HepG2 (cell line): ENCODE data around the gene TBC1D1. TPM values are rescaled to one million over a fixed set of nuclear protein-coding genes. Genes with fewer than 3 reads are reported as not detected.
"Not testable (repeated sequence)": the region's sequence is repeated elsewhere in the genome, so short reads cannot be mapped to it uniquely, and the experiment has no call there.

Experiments used
- ATAC-seq: fragments of 200-7000 bp; cut with Tn5 transposase; 3 replicates; pipeline ENCODE4 v1.9.1; 2020; ENCODE audit warnings: mild to moderate bottlenecking, moderate library complexity
- BruUV-seq: library from RNA; stranded (reverse); fragments of 400-500 nt; replicated peaks from 2 replicates; lab custom pipeline; 2021; lab: Mats Ljungman, UMichigan
- CTCF ChIA-PET: fragments of 300-600 bp; formaldehyde crosslinking; extraction: SDS; loops from one replicate; lab custom pipeline; 2021; ENCODE audit warnings: low total read pairs, inconsistent platforms, low intra/inter-chr PET ratio; lab: Yijun Ruan, JAX
- POLR2A ChIA-PET: fragments of 350-600 bp; sonication (Branson Sonifier 250); formaldehyde crosslinking; loops from one replicate; lab custom pipeline; 2020; ENCODE audit warnings: antibody characterized with exemption, inconsistent platforms; lab: Yijun Ruan, JAX
- DNase-seq: peaks from one replicate; pipeline ENCODE4 v3.0.0-alpha.2; 2015; ENCODE audit warnings: low spot score
- FAIRE-seq: peaks from 3 replicates; lab custom pipeline; 2011; peaks lifted over from hg19 to GRCh38; lab: Jason Lieb, UNC
- H2AFZ ChIP-seq: one replicate; pipeline ENCODE4 v1.6.1; 2011; ENCODE audit warnings: low read length, inconsistent platforms
- H3K27ac ChIP-seq: fragments of 300-600 bp; 3 replicates; pipeline ENCODE4 v1.8.0; 2011; ENCODE audit warnings: mixed run types, mild to moderate bottlenecking, mixed read lengths, low read length, inconsistent platforms; ENCODE audit not compliant: insufficient read depth; ENCODE audit errors: extremely low read length
- H3K27me3 ChIP-seq, 2 experiments: fragments of 200-600 bp in 1 of 2; 2 replicates in 1 of 2; 3 replicates in 1 of 2; pipeline versions ENCODE4 v1.6.0 to v1.8.0; 2011; ENCODE audit warnings: low read length in 2 of 2, mild to moderate bottlenecking in 2 of 2, moderate library complexity in 2 of 2, inconsistent platforms in 1 of 2; ENCODE audit not compliant: insufficient read depth in 2 of 2, control insufficient read depth in 1 of 2
- H3K36me3 ChIP-seq, 2 experiments: fragments of 200-600 bp in 1 of 2; replicated peaks in 1 of 2; 2 replicates in 1 of 2; 3 replicates in 1 of 2; pipeline versions ENCODE4 v1.5.1 to v1.8.0; 2011; ENCODE audit warnings: low read length in 2 of 2, inconsistent platforms in 1 of 2; ENCODE audit not compliant: insufficient read depth in 2 of 2, control insufficient read depth in 1 of 2
- H3K4me1 ChIP-seq: 2 replicates; pipeline ENCODE4 v1.5.1; 2012; ENCODE audit warnings: low read length, inconsistent platforms; ENCODE audit not compliant: insufficient read depth
- H3K4me2 ChIP-seq: 2 replicates; pipeline ENCODE4 v1.6.0; 2011; ENCODE audit warnings: low read depth, low read length, inconsistent platforms
- H3K4me3 ChIP-seq, 3 experiments: fragments of 200-600 bp in 1 of 3; sonication (generic), shearing (Covaris generic) in 1 of 3; replicated peaks in 1 of 3; 2 replicates each; pipeline ENCODE4 v1.5.1; 2011 to 2016; ENCODE audit warnings: low read length in 3 of 3, inconsistent platforms in 2 of 3, low read depth in 2 of 3, mild to moderate bottlenecking in 2 of 3, control low read depth in 1 of 3, mixed read lengths in 1 of 3; ENCODE audit not compliant: insufficient read depth in 1 of 3
- H3K79me2 ChIP-seq: one replicate; pipeline ENCODE4 v1.6.1; 2011; ENCODE audit warnings: low read length, inconsistent platforms; ENCODE audit not compliant: insufficient read depth
- H3K9ac ChIP-seq: 2 replicates; pipeline ENCODE4 v1.6.0; 2011; ENCODE audit warnings: mild to moderate bottlenecking, low read depth, low read length, inconsistent platforms; ENCODE audit not compliant: insufficient read depth
- H3K9me3 ChIP-seq: 2 replicates; pipeline ENCODE4 v1.5.1; 2012; ENCODE audit warnings: mild to moderate bottlenecking, low read length
- H4K20me1 ChIP-seq: 2 replicates; pipeline ENCODE4 v1.6.0; 2011; ENCODE audit warnings: inconsistent platforms, mild to moderate bottlenecking, low read length, moderate library complexity; ENCODE audit not compliant: insufficient read depth
- NFRKB ChIP-seq: fragments of 450-650 bp; IDR thresholded peaks from 2 replicates; pipeline ENCODE4 v1.6.1; 2017
- NR1H2 ChIP-seq: sonication (generic); formaldehyde crosslinking; IDR thresholded peaks from 2 replicates; pipeline ENCODE4 v1.8.1; 2022; ENCODE audit warnings: low read depth, missing genetic modification reagents, borderline replicate concordance
- ZBTB1 ChIP-seq: sonication (generic); formaldehyde crosslinking; IDR thresholded peaks from 2 replicates; pipeline ENCODE4 v1.4.0; 2020; ENCODE audit warnings: missing genetic modification reagents, borderline replicate concordance
- ZNF383 ChIP-seq: sonication (generic); formaldehyde crosslinking; IDR thresholded peaks from 2 replicates; pipeline ENCODE4 v1.4.0; 2020; ENCODE audit warnings: missing genetic modification reagents, mild to moderate bottlenecking, borderline replicate concordance
- WGBS: methylation state at CpG from one replicate; pipeline ENCODE4 v1.1.6; 2017; ENCODE audit warnings: low lambda C conversion rate; 5-methylcytosine and 5-hydroxymethylcytosine counted together
- in situ Hi-C: cut with HindIII; loops from 2 replicates; pipeline ENCODE4 v1.10.0; 2017; ENCODE audit warnings: low pct_unique_long_range_greater_than_20kb; ENCODE audit not compliant: extremely low pct_ligation_motif_present
- intact Hi-C: fragments of 100-400 bp; cut with micrococcal nuclease; formaldehyde crosslinking; loops from one replicate; pipeline ENCODE4 v1.10.0; 2022; ENCODE audit not compliant: unreplicated experiment
- polyA plus RNA-seq, 8 experiments: library from polyadenylated mRNA; depleted of rRNA in 3 of 8; stranded (reverse) in 7 of 8; unstranded in 1 of 8; fragments of >200 nt; fragmentation: Illumina TruSeq in 4 of 8; extraction: Trizol in 4 of 8; gene quantifications; 2 replicates each; pipeline versions ENCODE4 v1.2.1 to v1.2.3, GENCODE V29; 2011 to 2016; ENCODE audit warnings: low read depth in 4 of 8, missing spikeins in 1 of 8, mixed read lengths in 1 of 8; ENCODE audit not compliant: insufficient read depth in 1 of 8
- total RNA-seq, 5 experiments: library from RNA; depleted of rRNA; stranded (reverse); fragments of >200 nt; fragmentation: Illumina TruSeq; extraction: Trizol; gene quantifications; 2 replicates each; pipeline ENCODE4 v1.2.3, GENCODE V29; 2016; ENCODE audit warnings: low read depth in 1 of 5
- TF ChIP-seq, protein P1 (sequence below): sonication (generic); formaldehyde crosslinking; IDR thresholded peaks from 2 replicates; pipeline ENCODE4 v1.4.0; 2020; ENCODE audit warnings: missing genetic modification reagents

The TBC1D1 gene
- total and polyA plus RNA-seq, 2 of the 13 experiments (the other 11 are each of a cell fraction or from before 2014, with no cell fraction given) = 37.3 to 62.8 TPM

DNA sequence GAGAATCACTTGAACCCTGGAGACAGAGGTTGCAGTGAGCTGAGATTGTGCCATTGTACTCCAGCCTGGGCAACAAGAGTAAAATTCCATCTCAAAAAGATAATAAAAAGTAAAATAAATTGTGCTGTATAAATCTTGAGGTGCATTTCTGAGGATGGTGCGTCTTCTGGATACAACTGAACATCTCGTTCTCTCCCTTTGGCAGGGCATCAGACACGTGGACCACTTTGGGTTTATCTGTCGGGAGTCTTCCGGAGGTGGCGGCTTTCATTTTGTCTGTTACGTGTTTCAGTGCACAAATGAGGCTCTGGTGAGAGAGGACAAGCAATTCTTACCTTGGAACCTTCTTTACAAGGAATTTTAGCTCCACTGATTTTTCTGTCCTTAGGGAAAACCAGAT is 129.5 kb downstream of the TBC1D1 start (continued):
- TF ChIP-seq, protein P1, sequence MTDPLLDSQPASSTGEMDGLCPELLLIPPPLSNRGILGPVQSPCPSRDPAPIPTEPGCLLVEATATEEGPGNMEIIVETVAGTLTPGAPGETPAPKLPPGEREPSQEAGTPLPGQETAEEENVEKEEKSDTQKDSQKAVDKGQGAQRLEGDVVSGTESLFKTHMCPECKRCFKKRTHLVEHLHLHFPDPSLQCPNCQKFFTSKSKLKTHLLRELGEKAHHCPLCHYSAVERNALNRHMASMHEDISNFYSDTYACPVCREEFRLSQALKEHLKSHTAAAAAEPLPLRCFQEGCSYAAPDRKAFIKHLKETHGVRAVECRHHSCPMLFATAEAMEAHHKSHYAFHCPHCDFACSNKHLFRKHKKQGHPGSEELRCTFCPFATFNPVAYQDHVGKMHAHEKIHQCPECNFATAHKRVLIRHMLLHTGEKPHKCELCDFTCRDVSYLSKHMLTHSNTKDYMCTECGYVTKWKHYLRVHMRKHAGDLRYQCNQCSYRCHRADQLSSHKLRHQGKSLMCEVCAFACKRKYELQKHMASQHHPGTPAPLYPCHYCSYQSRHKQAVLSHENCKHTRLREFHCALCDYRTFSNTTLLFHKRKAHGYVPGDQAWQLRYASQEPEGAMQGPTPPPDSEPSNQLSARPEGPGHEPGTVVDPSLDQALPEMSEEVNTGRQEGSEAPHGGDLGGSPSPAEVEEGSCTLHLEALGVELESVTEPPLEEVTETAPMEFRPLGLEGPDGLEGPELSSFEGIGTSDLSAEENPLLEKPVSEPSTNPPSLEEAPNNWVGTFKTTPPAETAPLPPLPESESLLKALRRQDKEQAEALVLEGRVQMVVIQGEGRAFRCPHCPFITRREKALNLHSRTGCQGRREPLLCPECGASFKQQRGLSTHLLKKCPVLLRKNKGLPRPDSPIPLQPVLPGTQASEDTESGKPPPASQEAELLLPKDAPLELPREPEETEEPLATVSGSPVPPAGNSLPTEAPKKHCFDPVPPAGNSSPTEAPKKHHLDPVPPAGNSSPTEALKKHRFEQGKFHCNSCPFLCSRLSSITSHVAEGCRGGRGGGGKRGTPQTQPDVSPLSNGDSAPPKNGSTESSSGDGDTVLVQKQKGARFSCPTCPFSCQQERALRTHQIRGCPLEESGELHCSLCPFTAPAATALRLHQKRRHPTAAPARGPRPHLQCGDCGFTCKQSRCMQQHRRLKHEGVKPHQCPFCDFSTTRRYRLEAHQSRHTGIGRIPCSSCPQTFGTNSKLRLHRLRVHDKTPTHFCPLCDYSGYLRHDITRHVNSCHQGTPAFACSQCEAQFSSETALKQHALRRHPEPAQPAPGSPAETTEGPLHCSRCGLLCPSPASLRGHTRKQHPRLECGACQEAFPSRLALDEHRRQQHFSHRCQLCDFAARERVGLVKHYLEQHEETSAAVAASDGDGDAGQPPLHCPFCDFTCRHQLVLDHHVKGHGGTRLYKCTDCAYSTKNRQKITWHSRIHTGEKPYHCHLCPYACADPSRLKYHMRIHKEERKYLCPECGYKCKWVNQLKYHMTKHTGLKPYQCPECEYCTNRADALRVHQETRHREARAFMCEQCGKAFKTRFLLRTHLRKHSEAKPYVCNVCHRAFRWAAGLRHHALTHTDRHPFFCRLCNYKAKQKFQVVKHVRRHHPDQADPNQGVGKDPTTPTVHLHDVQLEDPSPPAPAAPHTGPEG (CRISPR knock-in tag) = no peak
- TF ChIP-seq ZNF383 (no peak), NFRKB (no peak), NR1H2 (CRISPR knock-in tag) (no peak), ZBTB1 (no peak)

DNA sequence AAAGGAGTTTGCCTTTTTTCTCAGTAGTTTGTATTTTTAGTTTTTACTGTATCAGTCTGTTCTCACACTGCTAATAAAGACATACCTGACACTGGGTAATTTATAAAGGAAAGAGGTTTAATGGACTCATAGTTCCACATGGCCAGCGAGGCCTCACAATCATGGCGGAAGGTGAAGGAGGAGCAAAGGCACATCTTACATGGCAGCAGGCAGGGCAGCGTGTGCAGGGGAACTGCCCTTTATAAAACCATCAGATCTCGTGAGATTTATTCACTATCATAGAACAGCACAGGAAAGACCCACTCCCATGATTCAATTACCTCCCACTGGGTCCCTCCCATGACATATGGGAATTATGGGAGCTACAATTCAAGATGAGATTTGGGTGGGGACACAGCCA is 130.1 kb downstream of the TBC1D1 start:
- intact Hi-C loops, H3K79me2 ChIP-seq, H3K27ac ChIP-seq, H2AFZ ChIP-seq, ATAC-seq, POLR2A ChIA-PET, H3K4me3 ChIP-seq, CTCF ChIA-PET, H3K9ac ChIP-seq, H4K20me1 ChIP-seq, in situ Hi-C loops, FAIRE-seq, DNase-seq, H3K4me2 ChIP-seq, BruUV-seq, H3K27me3 ChIP-seq, H3K9me3 ChIP-seq, H3K4me1 ChIP-seq: not testable (repeated sequence)
- H3K36me3 ChIP-seq = peaks cover 3 to 30% of the 10 kb centered on the region in 2 experiments; a peak in 3 of 5 replicates
- 96% methylated on average over 4 of the region's 4 CpGs for WGBS
